ENCODE results near the gene PON2. TPM values are rescaled to one million over a fixed set of nuclear protein-coding genes. Genes with fewer than 3 reads are reported as not detected.

The PON2 gene
- total and polyA plus RNA-seq, 7 experiments from 2014 or later, result 1.6 to 11.3 (median 6.7) TPM

- no peak for DNase-seq
- POLR2A ChIA-PET, result no interaction called here
- Mint-ChIP-seq H3K27ac (no peak overlapping the region), H3K9me3 (peaks cover 0 to 2% (median 0%) of the 10 kb centered on the region in 11 donors), H3K36me3 (peaks cover 0 to 7% (median 4%) of the 10 kb centered on the region in 5 donors), H3K27me3 (no peaks in the 10 kb centered on the region), H3K4me3 (no peak overlapping the region), H3K4me1 (peaks cover 0 to 2% (median 0%) of the 10 kb centered on the region in 7 donors)
- no peak for ATAC-seq
- CTCF ChIA-PET, result interaction anchor here (0.5 kb wide), 1 partner anchor 65 kb away, joined by 3 read pairs; no protein-coding TSS in a partner anchor
- Histone ChIP-seq H3K9me3 (ENCODE audit: control insufficient read depth in 2 of 3, low read length in 3 of 3) (no peaks in the 10 kb centered on the region), H3K27me3 (ENCODE audit: control insufficient read depth in 2 of 2, insufficient read depth in 2 of 2, low read length in 2 of 2) (no peaks in the 10 kb centered on the region), H3K36me3 (ENCODE audit: control insufficient read depth in 2 of 3, insufficient read depth in 3 of 3, low read length in 3 of 3) (no peaks in the 10 kb centered on the region), H3K27ac (ENCODE audit: low read depth, low read length) (no peak overlapping the region), H3K4me1 (ENCODE audit: control insufficient read depth in 2 of 2, insufficient read depth in 2 of 2, low read length in 2 of 2) (no peaks in the 10 kb centered on the region), H3K4me3 (ENCODE audit: low read length) (no peak overlapping the region)
- intact Hi-C loops (cut with micrococcal nuclease), result no loop called here
Observed at GRCh38 chr7:95411666-95412065, 23.2 kb downstream of the PON2 start.

GRCh38 chr7:95411036-95411435, 23.8 kb downstream of the PON2 start:
- H3K27ac Mint-ChIP-seq, result no peak overlapping the region
- intact Hi-C loops (cut with micrococcal nuclease), result no loop called here
- H3K4me3 ChIP-seq (ENCODE audit: low read length), result no peak overlapping the region

GRCh38 chr7:95407751-95408150, 27.1 kb downstream of the PON2 start:
- Histone ChIP-seq H3K36me3 (ENCODE audit: control insufficient read depth in 2 of 3, insufficient read depth in 3 of 3, low read length in 3 of 3) (no peaks in the 10 kb centered on the region), H3K9me3 (ENCODE audit: control insufficient read depth in 2 of 3, low read length in 3 of 3) (no peaks in the 10 kb centered on the region), H3K4me3 (ENCODE audit: low read length) (no peak overlapping the region), H3K27me3 (ENCODE audit: control insufficient read depth in 2 of 2, insufficient read depth in 2 of 2, low read length in 2 of 2) (no peaks in the 10 kb centered on the region), H3K27ac (ENCODE audit: low read depth, low read length) (no peak overlapping the region), H3K4me1 (ENCODE audit: control insufficient read depth in 2 of 2, insufficient read depth in 2 of 2, low read length in 2 of 2) (no peaks in the 10 kb centered on the region)
- ATAC-seq (no peak), DNase-seq (no peak)
- Mint-ChIP-seq H3K9me3 (peaks cover 0 to 2% (median 0%) of the 10 kb centered on the region in 11 donors), H3K4me3 (no peak overlapping the region), H3K27ac (no peak overlapping the region), H3K36me3 (peaks cover 0 to 7% (median 4%) of the 10 kb centered on the region in 5 donors), H3K27me3 (peaks cover 0 to 4% (median 0%) of the 10 kb centered on the region in 5 donors), H3K4me1 (no peaks in the 10 kb centered on the region)
- CTCF ChIA-PET, result interaction anchor here (0.5 kb wide), 1 partner anchor 1405 kb away, joined by 3 read pairs; no protein-coding TSS in a partner anchor
- intact Hi-C loops (cut with micrococcal nuclease), result no loop called here
- POLR2A ChIA-PET, result no interaction called here

More at GRCh38 chr7:95411036-95411435, 23.8 kb downstream of the PON2 start:
- Mint-ChIP-seq H3K27me3 (no peaks in the 10 kb centered on the region), H3K36me3 (peaks cover 0 to 7% (median 4%) of the 10 kb centered on the region in 5 donors), H3K4me3 (no peak overlapping the region), H3K9me3 (peaks cover 0 to 2% (median 0%) of the 10 kb centered on the region in 11 donors), H3K4me1 (peaks cover 0 to 1% (median 0%) of the 10 kb centered on the region in 7 donors)
- no peaks in the 10 kb centered on the region for H3K36me3 ChIP-seq (ENCODE audit: control insufficient read depth in 2 of 3, insufficient read depth in 3 of 3, low read length in 3 of 3)
- ChIA-PET POLR2A (no interaction called here), CTCF (no interaction called here)
- no peaks in the 10 kb centered on the region for H3K9me3 ChIP-seq (ENCODE audit: control insufficient read depth in 2 of 3, low read length in 3 of 3)
- DNase-seq (no peak), ATAC-seq (no peak)
- no peaks in the 10 kb centered on the region for H3K4me1 ChIP-seq (ENCODE audit: control insufficient read depth in 2 of 2, insufficient read depth in 2 of 2, low read length in 2 of 2)
- H3K27ac ChIP-seq (ENCODE audit: low read depth, low read length), result no peak overlapping the region
- H3K27me3 ChIP-seq (ENCODE audit: control insufficient read depth in 2 of 2, insufficient read depth in 2 of 2, low read length in 2 of 2), result no peaks in the 10 kb centered on the region

GRCh38 chr7:95405800-95406199, 29.0 kb downstream of the PON2 start:
- no peaks in the 10 kb centered on the region for H3K27me3 ChIP-seq (ENCODE audit: control insufficient read depth in 2 of 2, insufficient read depth in 2 of 2, low read length in 2 of 2)
- Mint-ChIP-seq H3K4me1 (no peaks in the 10 kb centered on the region), H3K9me3 (peaks cover 0 to 2% (median 0%) of the 10 kb centered on the region in 11 donors), H3K27ac (no peak overlapping the region), H3K27me3 (peaks cover 0 to 4% (median 0%) of the 10 kb centered on the region in 5 donors), H3K36me3 (peaks cover 0 to 7% (median 4%) of the 10 kb centered on the region in 5 donors), H3K4me3 (no peak overlapping the region)
- no peak overlapping the region for H3K4me3 ChIP-seq (ENCODE audit: low read length)
- ChIA-PET CTCF (no interaction called here), POLR2A (no interaction called here)
- ATAC-seq (no peak), DNase-seq (no peak)
- no peaks in the 10 kb centered on the region for H3K9me3 ChIP-seq (ENCODE audit: control insufficient read depth in 2 of 3, low read length in 3 of 3)
- intact Hi-C loops (cut with micrococcal nuclease), result no loop called here
- H3K4me1 ChIP-seq (ENCODE audit: control insufficient read depth in 2 of 2, insufficient read depth in 2 of 2, low read length in 2 of 2), result no peaks in the 10 kb centered on the region
- H3K27ac ChIP-seq (ENCODE audit: low read depth, low read length), result no peak overlapping the region
- H3K36me3 ChIP-seq (ENCODE audit: control insufficient read depth in 2 of 3, insufficient read depth in 3 of 3, low read length in 3 of 3), result no peaks in the 10 kb centered on the region

- POLR2A ChIA-PET, result no interaction called here
- ATAC-seq, result no peak
Observed at GRCh38 chr7:95405208-95405607, 29.6 kb downstream of the PON2 start.

GRCh38 chr7:95404316-95404865, 30.4 kb downstream of the PON2 start:
- Histone ChIP-seq H3K27ac (ENCODE audit: low read depth, low read length) (no peak overlapping the region), H3K4me1 (ENCODE audit: control insufficient read depth in 2 of 2, insufficient read depth in 2 of 2, low read length in 2 of 2) (no peaks in the 10 kb centered on the region), H3K36me3 (ENCODE audit: control insufficient read depth in 2 of 3, insufficient read depth in 3 of 3, low read length in 3 of 3) (no peaks in the 10 kb centered on the region), H3K4me3 (ENCODE audit: low read length) (no peak overlapping the region), H3K27me3 (ENCODE audit: control insufficient read depth in 2 of 2, insufficient read depth in 2 of 2, low read length in 2 of 2) (no peaks in the 10 kb centered on the region), H3K9me3 (ENCODE audit: control insufficient read depth in 2 of 3, low read length in 3 of 3) (no peaks in the 10 kb centered on the region)
- H3K27ac Mint-ChIP-seq, result no peak overlapping the region
- H3K9me3 Mint-ChIP-seq, result peaks cover 0 to 2% (median 0%) of the 10 kb centered on the region in 11 donors
- ATAC-seq (no peak), DNase-seq (no peak)
- intact Hi-C loops (cut with micrococcal nuclease), result no loop called here
- H3K36me3 Mint-ChIP-seq, result peaks cover 0 to 7% (median 0%) of the 10 kb centered on the region in 5 donors
- no peaks in the 10 kb centered on the region for H3K4me1 Mint-ChIP-seq
- peaks cover 0 to 10% (median 3%) of the 10 kb centered on the region in 5 donors for H3K27me3 Mint-ChIP-seq
- H3K4me3 Mint-ChIP-seq, result no peak overlapping the region
- CTCF ChIA-PET, result no interaction called here
- POLR2A ChIA-PET, result no interaction called here

More at GRCh38 chr7:95405208-95405607, 29.6 kb downstream of the PON2 start:
- CTCF ChIA-PET, result no interaction called here
- H3K27me3 ChIP-seq (ENCODE audit: control insufficient read depth in 2 of 2, insufficient read depth in 2 of 2, low read length in 2 of 2), result no peaks in the 10 kb centered on the region
- H3K27me3 Mint-ChIP-seq, result peaks cover 0 to 9% (median 3%) of the 10 kb centered on the region in 5 donors
- intact Hi-C loops (cut with micrococcal nuclease), result no loop called here
- no peak overlapping the region for H3K4me3 ChIP-seq (ENCODE audit: low read length)
- no peak for DNase-seq
- no peak overlapping the region for H3K27ac Mint-ChIP-seq
- peaks cover 0 to 7% (median 2%) of the 10 kb centered on the region in 5 donors for H3K36me3 Mint-ChIP-seq
- H3K9me3 Mint-ChIP-seq, result peaks cover 0 to 2% (median 0%) of the 10 kb centered on the region in 11 donors
- no peaks in the 10 kb centered on the region for H3K4me1 ChIP-seq (ENCODE audit: control insufficient read depth in 2 of 2, insufficient read depth in 2 of 2, low read length in 2 of 2)
- no peaks in the 10 kb centered on the region for H3K9me3 ChIP-seq (ENCODE audit: control insufficient read depth in 2 of 3, low read length in 3 of 3)
- H3K27ac ChIP-seq (ENCODE audit: low read depth, low read length), result no peak overlapping the region
- H3K4me3 Mint-ChIP-seq, result no peak overlapping the region
- H3K4me1 Mint-ChIP-seq, result no peaks in the 10 kb centered on the region
- no peaks in the 10 kb centered on the region for H3K36me3 ChIP-seq (ENCODE audit: control insufficient read depth in 2 of 3, insufficient read depth in 3 of 3, low read length in 3 of 3)
